ENCODE results near the gene ZNF70. TPM values are rescaled to one million over a fixed set of nuclear protein-coding genes. Genes with fewer than 3 reads are reported as not detected.

ZNF70 gene
- total and polyA plus RNA-seq, 2 of the 4 experiments (the other 2 are of a cell fraction): 2.3 to 4.3 TPM

GRCh38 chr22:23787600-23787896 is 36.6 kb upstream of the ZNF70 start:
- Histone ChIP-seq H2AK5ac (ENCODE audit: low read depth, low read length) (peak overlapping the region; percentile 6; the same call in 1 of the 2 replicates), H4K20me1 (ENCODE audit: insufficient read depth, low read length) (peaks cover 52% of the 10 kb centered on the region), H3K27me3 (ENCODE audit: control insufficient read depth, insufficient read depth, low read length) (no peaks in the 10 kb centered on the region), H3K4me3 (ENCODE audit: insufficient read depth, low read depth, low read length) (peak overlapping the region; percentile 76), H3K4ac (ENCODE audit: low read depth, low read length) (peak overlapping the region; percentile 70), H4K5ac (ENCODE audit: low read depth, low read length) (no peak overlapping the region), H2BK15ac (ENCODE audit: low read depth, low read length) (no peak overlapping the region), H2BK5ac (ENCODE audit: low read depth, low read length, poor library complexity, severe bottlenecking) (no peak overlapping the region), H4K8ac (ENCODE audit: low read depth in 2 of 2, low read length in 2 of 2) (no peak overlapping the region; a peak in 1 of 4 replicates), H2AK9ac (replicated peaks; ENCODE audit: low read depth, low read length, poor library complexity) (peak overlapping the region; percentile 60), H2BK20ac (ENCODE audit: low read depth, low read length) (no peak overlapping the region), H3K9me1 (ENCODE audit: insufficient read depth, low read length) (peaks cover 21% of the 10 kb centered on the region), H3K14ac (replicated peaks; ENCODE audit: low read depth, low read length) (peak overlapping the region; percentile 81), H3K9me3 (ENCODE audit: control insufficient read depth, insufficient read depth, low read length) (no peaks in the 10 kb centered on the region), H3K79me1 (ENCODE audit: low read depth in 1 of 2, low read length in 2 of 2) (peaks cover 33 to 54% of the 10 kb centered on the region in 2 experiments), H3K18ac (ENCODE audit: low read depth, low read length) (0 out of 2 replicates have a peak overlapping the region, but pooled peaks have one; percentile 5), H3K56ac (ENCODE audit: extremely low read depth, insufficient read depth, low read length) (no peak overlapping the region), H3K9ac (ENCODE audit: low read depth, low read length) (peak overlapping the region; percentile 65), H3K4me2 (ENCODE audit: low read depth, low read length) (peak overlapping the region; percentile 98), H3K23ac (ENCODE audit: low read depth, low read length) (peak overlapping the region; percentile 86), H3K36me3 (ENCODE audit: control insufficient read depth, insufficient read depth, low read length) (peaks cover 15% of the 10 kb centered on the region), H3K27ac (ENCODE audit: insufficient read depth, low read length) (peak overlapping the region; percentile 11; the same call in 1 of the 2 replicates), H4K91ac (ENCODE audit: insufficient read depth, low read depth, low read length) (no peak overlapping the region), H2AFZ (replicated peaks; ENCODE audit: low read length, poor library complexity) (peak overlapping the region; percentile 68), H3K4me1 (ENCODE audit: control insufficient read depth, insufficient read depth, low read length) (peaks cover 23% of the 10 kb centered on the region), H2BK120ac (ENCODE audit: low read depth, low read length) (no peak overlapping the region)
- ATAC-seq (ENCODE audit: low read depth): no peak
- peak; percentile 52; the same call in 1 of the 2 replicates for TF ChIP-seq BHLHE40 (IDR thresholded peaks at IDR 0.05; ENCODE audit: low read depth, low read length)
- TF ChIP-seq CHD1 (IDR thresholded peaks at IDR 0.05; ENCODE audit: low read depth, low read length): no peak
- BruUV-seq (replicated peaks): no TSS peak
- intact Hi-C loops (cut with micrococcal nuclease) (no loop called here), in situ Hi-C loops (cut with MboI; ENCODE audit: low sequenced_read_pairs) (no loop called here), dilution Hi-C loops (cut with HindIII; ENCODE audit: low sequenced_read_pairs, unreplicated experiment) (no loop called here)
- POLR2A ChIA-PET (ENCODE audit: unreplicated experiment): no interaction called here
- DNase-seq: no peak
- 0% methylated on average over 2 of the region's 5 CpGs; no CpG with 5 or more reads in 1 of the 2 experiments for WGBS, 2 experiments (ENCODE audit: extremely low coverage in 2 of 2, insufficient read length in 1 of 2)
- CTCF ChIA-PET: no interaction called here

Data from IMR-90 (cell line).